HepG2 (cell line): ENCODE measurements around the gene MLANA. TPM values are rescaled to one million over a fixed set of nuclear protein-coding genes. Genes with fewer than 3 reads are reported as not detected.

Experiments
- EP300 ChIP-seq, 3 experiments: sonication (generic) in 1 of 3; formaldehyde crosslinking in 1 of 3; IDR thresholded peaks; 2 replicates each; pipeline versions ENCODE4 v1.5.1 to v1.6.1; 2011 to 2020; ENCODE audit warnings: low read depth in 2 of 3, low read length in 2 of 3, borderline replicate concordance in 1 of 3, improper control_type of control experiment in 1 of 3, mild to moderate bottlenecking in 1 of 3, missing genetic modification reagents in 1 of 3, moderate library complexity in 1 of 3
- RARA ChIP-seq: IDR thresholded peaks from 2 replicates; pipeline ENCODE4 v1.6.1; 2016; ENCODE audit warnings: missing genetic modification reagents, missing compliant biosample characterization
- polyA plus RNA-seq, 8 experiments: library from polyadenylated mRNA; depleted of rRNA in 3 of 8; stranded (reverse) in 7 of 8; unstranded in 1 of 8; fragments of >200 nt; fragmentation: Illumina TruSeq in 4 of 8; extraction: Trizol in 4 of 8; gene quantifications; 2 replicates each; pipeline versions ENCODE4 v1.2.1 to v1.2.3, GENCODE V29; 2011 to 2016; ENCODE audit warnings: low read depth in 4 of 8, missing spikeins in 1 of 8, mixed read lengths in 1 of 8; ENCODE audit not compliant: insufficient read depth in 1 of 8
- total RNA-seq, 5 experiments: library from RNA; depleted of rRNA; stranded (reverse); fragments of >200 nt; fragmentation: Illumina TruSeq; extraction: Trizol; gene quantifications; 2 replicates each; pipeline ENCODE4 v1.2.3, GENCODE V29; 2016; ENCODE audit warnings: low read depth in 1 of 5
- TF ChIP-seq, protein P1 (sequence below): sonication (generic); formaldehyde crosslinking; IDR thresholded peaks from 2 replicates; pipeline ENCODE4 v1.5.1; 2020; ENCODE audit warnings: mild to moderate bottlenecking, missing genetic modification reagents, borderline replicate concordance
- TF ChIP-seq, protein P2 (sequence below): sonication (generic); formaldehyde crosslinking; conservative IDR thresholded peaks from 2 replicates; pipeline ENCODE4 v1.5.0; 2020; ENCODE audit warnings: missing genetic modification reagents
- TF ChIP-seq, protein P3 (sequence below): sonication (generic); formaldehyde crosslinking; conservative IDR thresholded peaks from 2 replicates; pipeline ENCODE4 v1.4.0; 2020; ENCODE audit warnings: mild to moderate bottlenecking, missing genetic modification reagents, moderate library complexity

MLANA gene
- total and polyA plus RNA-seq, 2 of the 13 experiments (the other 11 are each of a cell fraction or from before 2014, with no cell fraction given), result 0.11 to 0.18 TPM

- TF ChIP-seq, protein P1, sequence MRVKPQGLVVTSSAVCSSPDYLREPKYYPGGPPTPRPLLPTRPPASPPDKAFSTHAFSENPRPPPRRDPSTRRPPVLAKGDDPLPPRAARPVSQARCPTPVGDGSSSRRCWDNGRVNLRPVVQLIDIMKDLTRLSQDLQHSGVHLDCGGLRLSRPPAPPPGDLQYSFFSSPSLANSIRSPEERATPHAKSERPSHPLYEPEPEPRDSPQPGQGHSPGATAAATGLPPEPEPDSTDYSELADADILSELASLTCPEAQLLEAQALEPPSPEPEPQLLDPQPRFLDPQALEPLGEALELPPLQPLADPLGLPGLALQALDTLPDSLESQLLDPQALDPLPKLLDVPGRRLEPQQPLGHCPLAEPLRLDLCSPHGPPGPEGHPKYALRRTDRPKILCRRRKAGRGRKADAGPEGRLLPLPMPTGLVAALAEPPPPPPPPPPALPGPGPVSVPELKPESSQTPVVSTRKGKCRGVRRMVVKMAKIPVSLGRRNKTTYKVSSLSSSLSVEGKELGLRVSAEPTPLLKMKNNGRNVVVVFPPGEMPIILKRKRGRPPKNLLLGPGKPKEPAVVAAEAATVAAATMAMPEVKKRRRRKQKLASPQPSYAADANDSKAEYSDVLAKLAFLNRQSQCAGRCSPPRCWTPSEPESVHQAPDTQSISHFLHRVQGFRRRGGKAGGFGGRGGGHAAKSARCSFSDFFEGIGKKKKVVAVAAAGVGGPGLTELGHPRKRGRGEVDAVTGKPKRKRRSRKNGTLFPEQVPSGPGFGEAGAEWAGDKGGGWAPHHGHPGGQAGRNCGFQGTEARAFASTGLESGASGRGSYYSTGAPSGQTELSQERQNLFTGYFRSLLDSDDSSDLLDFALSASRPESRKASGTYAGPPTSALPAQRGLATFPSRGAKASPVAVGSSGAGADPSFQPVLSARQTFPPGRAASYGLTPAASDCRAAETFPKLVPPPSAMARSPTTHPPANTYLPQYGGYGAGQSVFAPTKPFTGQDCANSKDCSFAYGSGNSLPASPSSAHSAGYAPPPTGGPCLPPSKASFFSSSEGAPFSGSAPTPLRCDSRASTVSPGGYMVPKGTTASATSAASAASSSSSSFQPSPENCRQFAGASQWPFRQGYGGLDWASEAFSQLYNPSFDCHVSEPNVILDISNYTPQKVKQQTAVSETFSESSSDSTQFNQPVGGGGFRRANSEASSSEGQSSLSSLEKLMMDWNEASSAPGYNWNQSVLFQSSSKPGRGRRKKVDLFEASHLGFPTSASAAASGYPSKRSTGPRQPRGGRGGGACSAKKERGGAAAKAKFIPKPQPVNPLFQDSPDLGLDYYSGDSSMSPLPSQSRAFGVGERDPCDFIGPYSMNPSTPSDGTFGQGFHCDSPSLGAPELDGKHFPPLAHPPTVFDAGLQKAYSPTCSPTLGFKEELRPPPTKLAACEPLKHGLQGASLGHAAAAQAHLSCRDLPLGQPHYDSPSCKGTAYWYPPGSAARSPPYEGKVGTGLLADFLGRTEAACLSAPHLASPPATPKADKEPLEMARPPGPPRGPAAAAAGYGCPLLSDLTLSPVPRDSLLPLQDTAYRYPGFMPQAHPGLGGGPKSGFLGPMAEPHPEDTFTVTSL, result peak; percentile 16; the same call in 1 of the 2 replicates
- TF ChIP-seq, protein P2, sequence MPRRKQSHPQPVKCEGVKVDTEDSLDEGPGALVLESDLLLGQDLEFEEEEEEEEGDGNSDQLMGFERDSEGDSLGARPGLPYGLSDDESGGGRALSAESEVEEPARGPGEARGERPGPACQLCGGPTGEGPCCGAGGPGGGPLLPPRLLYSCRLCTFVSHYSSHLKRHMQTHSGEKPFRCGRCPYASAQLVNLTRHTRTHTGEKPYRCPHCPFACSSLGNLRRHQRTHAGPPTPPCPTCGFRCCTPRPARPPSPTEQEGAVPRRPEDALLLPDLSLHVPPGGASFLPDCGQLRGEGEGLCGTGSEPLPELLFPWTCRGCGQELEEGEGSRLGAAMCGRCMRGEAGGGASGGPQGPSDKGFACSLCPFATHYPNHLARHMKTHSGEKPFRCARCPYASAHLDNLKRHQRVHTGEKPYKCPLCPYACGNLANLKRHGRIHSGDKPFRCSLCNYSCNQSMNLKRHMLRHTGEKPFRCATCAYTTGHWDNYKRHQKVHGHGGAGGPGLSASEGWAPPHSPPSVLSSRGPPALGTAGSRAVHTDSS (CRISPR knock-in tag), result no peak
- TF ChIP-seq EP300 (IDR thresholded peaks at IDR 0.05; ENCODE audit: low read depth in 2 of 2, low read length in 2 of 2) (peak in 1 of 2 experiments; percentile 28; a peak in 1 of 4 replicates), EP300 (CRISPR knock-in tag; IDR thresholded peaks at IDR 0.05; ENCODE audit: borderline replicate concordance) (no peak), RARA (peak; percentile 62)
- TF ChIP-seq, protein P3, sequence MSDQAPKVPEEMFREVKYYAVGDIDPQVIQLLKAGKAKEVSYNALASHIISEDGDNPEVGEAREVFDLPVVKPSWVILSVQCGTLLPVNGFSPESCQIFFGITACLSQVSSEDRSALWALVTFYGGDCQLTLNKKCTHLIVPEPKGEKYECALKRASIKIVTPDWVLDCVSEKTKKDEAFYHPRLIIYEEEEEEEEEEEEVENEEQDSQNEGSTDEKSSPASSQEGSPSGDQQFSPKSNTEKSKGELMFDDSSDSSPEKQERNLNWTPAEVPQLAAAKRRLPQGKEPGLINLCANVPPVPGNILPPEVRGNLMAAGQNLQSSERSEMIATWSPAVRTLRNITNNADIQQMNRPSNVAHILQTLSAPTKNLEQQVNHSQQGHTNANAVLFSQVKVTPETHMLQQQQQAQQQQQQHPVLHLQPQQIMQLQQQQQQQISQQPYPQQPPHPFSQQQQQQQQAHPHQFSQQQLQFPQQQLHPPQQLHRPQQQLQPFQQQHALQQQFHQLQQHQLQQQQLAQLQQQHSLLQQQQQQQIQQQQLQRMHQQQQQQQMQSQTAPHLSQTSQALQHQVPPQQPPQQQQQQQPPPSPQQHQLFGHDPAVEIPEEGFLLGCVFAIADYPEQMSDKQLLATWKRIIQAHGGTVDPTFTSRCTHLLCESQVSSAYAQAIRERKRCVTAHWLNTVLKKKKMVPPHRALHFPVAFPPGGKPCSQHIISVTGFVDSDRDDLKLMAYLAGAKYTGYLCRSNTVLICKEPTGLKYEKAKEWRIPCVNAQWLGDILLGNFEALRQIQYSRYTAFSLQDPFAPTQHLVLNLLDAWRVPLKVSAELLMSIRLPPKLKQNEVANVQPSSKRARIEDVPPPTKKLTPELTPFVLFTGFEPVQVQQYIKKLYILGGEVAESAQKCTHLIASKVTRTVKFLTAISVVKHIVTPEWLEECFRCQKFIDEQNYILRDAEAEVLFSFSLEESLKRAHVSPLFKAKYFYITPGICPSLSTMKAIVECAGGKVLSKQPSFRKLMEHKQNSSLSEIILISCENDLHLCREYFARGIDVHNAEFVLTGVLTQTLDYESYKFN, result peak; percentile 80
Measured at GRCh38 chr9:5900622-5901021, 9.9 kb downstream of the MLANA start (continued).
